Liver (tissue), 3 donors: Measurements from ENCODE around the gene IPPK.

Experiments
- CTCF ChIP-seq: fragments of 150-350 bp; IDR thresholded peaks from 2 replicates; pipeline ENCODE4 v1.5.1; 2017; ENCODE audit warnings: improper control_type of control experiment, low read depth, low read length; ENCODE audit not compliant: missing input control
- EGR1 ChIP-seq, 2 donors: IDR thresholded peaks; 2 replicates each; pipeline ENCODE4 v1.6.1; 2016 to 2018; ENCODE audit warnings: antibody characterized with exemption in 2 of 2, low read depth in 2 of 2
- FOXA1 ChIP-seq: IDR thresholded peaks from 2 replicates; pipeline ENCODE4 v1.6.1; 2016; ENCODE audit warnings: antibody characterized with exemption
- FOXA2 ChIP-seq: IDR thresholded peaks from 2 replicates; pipeline ENCODE4 v1.6.1; 2016; ENCODE audit warnings: antibody characterized with exemption
- GABPA ChIP-seq, 2 donors: IDR thresholded peaks in 1 of 2; conservative IDR thresholded peaks in 1 of 2; 2 replicates each; pipeline ENCODE4 v1.6.1; 2016; ENCODE audit warnings: antibody characterized with exemption in 2 of 2, mild to moderate bottlenecking in 1 of 2, moderate library complexity in 1 of 2
- JUND ChIP-seq, 2 donors: IDR thresholded peaks; 2 replicates each; pipeline ENCODE4 v1.6.1; 2016; ENCODE audit warnings: antibody characterized with exemption in 2 of 2
- MAX ChIP-seq: IDR thresholded peaks from 2 replicates; pipeline ENCODE4 v1.6.1; 2016; ENCODE audit warnings: antibody characterized with exemption
- RAD21 ChIP-seq, 2 donors: IDR thresholded peaks; 2 replicates each; pipeline ENCODE4 v1.6.1; 2016; ENCODE audit warnings: antibody characterized with exemption in 2 of 2, mild to moderate bottlenecking in 2 of 2
- REST ChIP-seq: IDR thresholded peaks from 2 replicates; pipeline ENCODE4 v1.6.1; 2016; ENCODE audit warnings: antibody characterized with exemption, mild to moderate bottlenecking
- RXRA ChIP-seq, 2 donors: IDR thresholded peaks; 2 replicates each; pipeline ENCODE4 v1.6.1; 2017 to 2018; ENCODE audit warnings: antibody characterized with exemption in 2 of 2, mild to moderate bottlenecking in 1 of 2
- TAF1 ChIP-seq: conservative IDR thresholded peaks from 2 replicates; pipeline ENCODE4 v1.6.1; 2016; ENCODE audit warnings: antibody characterized with exemption, mild to moderate bottlenecking
- YY1 ChIP-seq: IDR thresholded peaks from 2 replicates; pipeline ENCODE4 v1.6.1; 2016; ENCODE audit warnings: antibody characterized with exemption, mild to moderate bottlenecking
- ZBTB33 ChIP-seq: IDR thresholded peaks from 2 replicates; pipeline ENCODE4 v1.6.1; 2016; ENCODE audit warnings: antibody characterized with exemption
- donor health status: healthy.
- donor health status: healthy.

GRCh38 chr9:92648474-92648971 lies 21.4 kb downstream of the IPPK start:
- no peak for TF ChIP-seq RAD21 (IDR thresholded peaks at IDR 0.05)
- TF ChIP-seq YY1, result no peak
- TF ChIP-seq CTCF, result no peak
- TF ChIP-seq REST, result no peak
- no peak for TF ChIP-seq JUND (IDR thresholded peaks at IDR 0.05)
- TF ChIP-seq FOXA1, result no peak
- no peak for TF ChIP-seq GABPA (IDR thresholded peaks at IDR 0.05 in 1 of 2, conservative IDR thresholded peaks at IDR 0.05 in 1 of 2)
- no peak for TF ChIP-seq FOXA2
- TF ChIP-seq TAF1, result no peak
- TF ChIP-seq RXRA (IDR thresholded peaks at IDR 0.05), result no peak
- TF ChIP-seq ZBTB33, result no peak
- no peak for TF ChIP-seq EGR1 (IDR thresholded peaks at IDR 0.05; ENCODE audit: low read depth in 2 of 2)
- no peak for TF ChIP-seq MAX
